ENCODE measurements around the gene ZCCHC14. TPM values are rescaled to one million over a fixed set of nuclear protein-coding genes. Genes with fewer than 3 reads are reported as not detected.

ZCCHC14 gene
- total and polyA plus RNA-seq, 10 of the 15 experiments (the other 5 are each of a cell fraction or from before 2014, with no cell fraction given), result 0.02 to 0.26 (median 0.05) TPM; not detected in 3

- TF ChIP-seq SKIL (IDR thresholded peaks at IDR 0.05; ENCODE audit: low read depth, poor library complexity, severe bottlenecking) (no peak), TAF1 (IDR thresholded peaks at IDR 0.05; ENCODE audit: borderline replicate concordance, low read depth, low read length) (no peak), CEBPZ (IDR thresholded peaks at IDR 0.05; ENCODE audit: low read depth, low read length) (no peak), CHD1 (IDR thresholded peaks at IDR 0.05; ENCODE audit: low read depth, low read length) (no peak), IRF4 (IDR thresholded peaks at IDR 0.05; ENCODE audit: low read depth, low read length) (no peak), ZZZ3 (IDR thresholded peaks at IDR 0.05; ENCODE audit: control insufficient read depth, insufficient read length, low read depth) (no peak)
Observed at GRCh38 chr16:87528690-87529579, 36.1 kb upstream of the ZCCHC14 start (continued).
